ENCODE measurements around the gene PAGE1. TPM values are rescaled to one million over a fixed set of nuclear protein-coding genes. Genes with fewer than 3 reads are reported as not detected.
"Not testable (repeated sequence)": the region's sequence is repeated elsewhere in the genome, so short reads cannot be mapped to it uniquely, and the experiment has no call there.

Gene PAGE1, protein sequence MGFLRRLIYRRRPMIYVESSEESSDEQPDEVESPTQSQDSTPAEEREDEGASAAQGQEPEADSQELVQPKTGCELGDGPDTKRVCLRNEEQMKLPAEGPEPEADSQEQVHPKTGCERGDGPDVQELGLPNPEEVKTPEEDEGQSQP
- total RNA-seq (2014; rRNA removed; shearing (Covaris generic)): 1.1 and 1.6 TPM in 2 replicates

DNA sequence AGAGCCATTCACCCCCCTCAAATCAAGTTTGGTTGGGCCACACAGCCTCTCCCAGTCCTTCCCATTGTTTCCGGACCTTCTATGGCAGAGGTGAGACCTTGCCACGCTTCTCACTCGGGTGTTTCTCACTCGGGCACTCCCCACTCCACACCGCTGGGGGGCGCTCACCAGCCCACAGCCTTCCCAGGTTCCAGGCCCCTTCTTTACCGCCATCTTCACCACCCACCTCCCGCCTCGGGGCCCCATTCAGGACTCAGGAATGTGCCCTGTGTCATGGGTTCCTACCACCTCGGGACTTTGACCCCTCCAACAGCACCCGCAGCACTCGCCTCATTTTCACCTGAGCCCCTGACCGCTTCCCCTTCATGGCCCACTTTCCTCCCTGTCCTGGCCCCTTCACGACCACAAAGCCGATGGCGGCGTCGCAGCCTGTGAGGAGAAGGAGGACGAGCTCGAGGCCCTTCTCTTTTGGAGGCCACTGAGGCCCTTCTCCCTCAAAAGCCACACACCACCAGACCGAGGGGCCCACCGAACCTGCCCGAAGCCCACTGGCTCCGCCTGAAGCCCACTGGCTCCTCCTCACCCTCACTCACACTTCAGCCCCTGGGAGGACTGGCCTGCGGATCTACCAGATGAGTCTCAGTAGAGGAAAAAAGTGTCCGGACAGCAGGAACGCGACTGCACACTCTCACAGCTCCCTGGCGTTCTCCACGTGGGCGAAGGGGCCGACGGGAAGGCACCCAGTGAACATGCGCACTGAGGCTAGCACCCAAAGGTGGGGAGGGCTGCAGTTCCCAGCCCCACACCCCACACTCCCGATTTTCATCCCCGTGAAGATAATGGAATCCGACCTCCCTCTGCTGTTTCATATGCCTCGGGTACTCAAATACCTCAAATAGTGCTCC lies at the start of gene PAGE1:
TSS of gene PAGE1 (minus strand) at position 709 of the 905 bp plus-strand sequence. CDS start 1,214 bp downstream, outside the sequence.
- no peak for DNase-seq (ENCODE audit: low read depth)

DNA sequence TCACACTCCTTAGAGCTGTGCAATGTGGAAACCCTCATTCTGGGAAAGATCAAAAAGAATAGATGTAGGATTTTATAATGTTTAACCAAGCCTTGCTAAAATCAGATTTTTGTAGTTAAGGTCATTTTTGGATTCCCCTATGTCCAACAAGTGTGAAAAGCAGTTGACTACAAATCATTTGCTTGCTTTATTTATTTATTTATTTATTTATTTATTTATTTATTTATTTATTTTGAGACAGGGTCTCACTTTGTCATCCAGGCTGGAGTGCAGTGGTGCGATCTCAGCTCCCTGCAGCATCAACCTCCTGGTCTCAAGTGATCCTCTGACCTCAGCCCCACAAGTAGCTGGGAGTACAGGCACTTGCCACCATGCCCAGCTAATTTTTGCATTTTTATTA lies 45.7 kb upstream of the PAGE1 start:
- DNase-seq (ENCODE audit: low read depth): not testable (repeated sequence)

DNA sequence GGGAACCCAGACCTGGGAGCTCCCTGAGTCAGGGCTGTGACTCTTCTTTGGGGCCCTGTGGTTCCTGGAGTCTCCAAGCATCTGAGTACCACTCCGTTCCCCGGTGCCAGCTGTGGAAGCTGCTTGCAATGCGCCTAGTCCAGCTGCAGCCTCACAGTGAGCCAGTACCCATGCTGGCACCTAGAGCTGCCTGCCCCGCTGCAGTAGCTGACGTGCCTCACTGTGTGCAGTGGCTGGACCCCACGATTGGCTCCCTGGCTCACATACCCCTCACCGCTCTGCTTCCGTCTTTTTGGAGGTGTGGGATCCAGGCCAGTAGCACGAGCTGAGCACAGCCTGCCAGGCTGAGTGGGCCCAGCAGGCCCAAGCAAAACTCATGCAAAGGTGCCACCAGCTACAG lies 32.1 kb upstream of the PAGE1 start:
- no peak for DNase-seq (ENCODE audit: low read depth)

DNA sequence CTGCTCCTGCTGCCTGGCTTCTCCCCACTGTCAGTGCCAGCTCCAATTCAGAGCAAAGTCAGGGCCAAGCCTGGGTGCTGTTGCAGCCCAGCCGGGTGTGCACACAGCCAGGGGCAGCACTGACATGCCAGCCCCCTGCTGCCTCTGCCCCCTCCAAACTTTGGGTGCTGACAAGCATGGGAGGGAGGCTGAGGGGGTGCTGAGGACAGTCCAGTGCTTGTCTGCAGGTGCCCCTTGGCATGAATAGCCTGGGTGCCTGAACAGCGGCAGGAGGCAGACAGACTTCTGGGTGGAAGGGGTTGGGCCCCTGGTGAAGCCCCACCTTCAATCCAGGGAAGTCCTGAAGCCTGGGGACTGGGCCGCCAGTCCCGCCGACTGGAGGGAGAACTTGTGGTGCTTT lies 31.2 kb upstream of the PAGE1 start:
- no peak for DNase-seq (ENCODE audit: low read depth)

DNA sequence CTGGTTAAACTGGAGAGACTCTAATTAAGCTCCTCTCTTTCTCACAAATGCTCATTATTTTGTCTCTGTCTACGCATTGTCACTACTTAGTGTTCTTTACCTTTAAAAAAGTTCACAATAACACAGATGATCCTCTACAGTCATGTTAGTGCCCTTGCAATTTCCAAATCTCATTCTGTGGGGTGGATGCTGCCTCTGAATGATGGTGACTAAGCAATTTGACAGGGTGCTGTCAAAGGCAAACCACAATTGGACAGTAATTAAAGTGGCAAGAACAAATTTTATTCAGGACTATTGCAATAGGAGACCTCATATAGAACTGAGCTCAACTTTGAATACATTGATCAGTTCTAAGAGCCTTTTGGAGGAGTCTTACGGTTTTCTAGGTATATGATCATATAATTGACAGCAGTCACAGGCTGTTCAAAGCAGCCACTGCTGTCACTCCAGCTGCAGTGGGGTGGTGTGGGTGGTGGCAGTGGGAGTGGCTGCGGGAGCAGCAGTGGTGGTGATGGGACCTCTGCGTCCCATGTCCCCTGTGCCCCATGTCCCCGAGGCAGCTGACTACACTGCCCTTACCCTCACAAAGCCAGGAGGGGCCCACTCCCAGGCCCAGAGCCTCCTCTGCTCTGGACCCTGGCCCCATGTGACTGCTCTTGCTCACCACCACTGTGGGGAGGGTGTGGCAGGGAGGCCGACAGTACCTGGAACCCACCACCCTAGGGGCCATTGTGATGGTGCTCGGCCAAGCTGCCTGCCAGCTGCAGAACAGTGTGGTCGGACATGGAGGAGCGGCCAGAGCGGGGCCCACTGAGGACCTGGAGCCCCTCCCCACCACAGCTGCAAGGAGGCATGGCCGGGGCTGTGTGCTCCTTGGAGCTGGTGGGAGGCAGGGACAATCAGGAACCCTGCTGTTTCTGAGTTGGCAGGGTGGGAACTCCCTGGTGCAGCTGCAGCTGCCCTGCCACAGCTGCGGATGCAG lies 30.4 kb upstream of the PAGE1 start:
- DNase-seq (ENCODE audit: low read depth): no peak

DNA sequence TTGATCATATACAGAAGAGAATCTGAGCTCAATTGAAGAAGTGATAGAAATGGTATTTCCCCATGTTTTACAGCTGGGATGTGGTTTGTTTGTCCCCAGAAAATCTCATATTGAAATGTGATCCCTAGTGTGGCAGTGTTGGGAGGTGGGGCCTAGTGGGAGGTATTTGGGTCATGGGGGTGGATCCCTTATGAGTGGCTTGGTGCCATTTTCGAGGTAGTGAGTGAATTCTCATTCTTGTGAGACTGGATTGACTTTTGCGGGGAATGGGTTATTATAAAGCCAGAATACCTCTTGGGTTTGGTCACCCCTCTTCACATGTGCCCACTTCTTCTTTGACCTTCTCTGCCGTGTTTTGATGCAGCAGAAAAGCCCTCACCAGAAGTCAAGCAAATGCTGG lies 29.6 kb upstream of the PAGE1 start:
- no peak for DNase-seq (ENCODE audit: low read depth)

DNA sequence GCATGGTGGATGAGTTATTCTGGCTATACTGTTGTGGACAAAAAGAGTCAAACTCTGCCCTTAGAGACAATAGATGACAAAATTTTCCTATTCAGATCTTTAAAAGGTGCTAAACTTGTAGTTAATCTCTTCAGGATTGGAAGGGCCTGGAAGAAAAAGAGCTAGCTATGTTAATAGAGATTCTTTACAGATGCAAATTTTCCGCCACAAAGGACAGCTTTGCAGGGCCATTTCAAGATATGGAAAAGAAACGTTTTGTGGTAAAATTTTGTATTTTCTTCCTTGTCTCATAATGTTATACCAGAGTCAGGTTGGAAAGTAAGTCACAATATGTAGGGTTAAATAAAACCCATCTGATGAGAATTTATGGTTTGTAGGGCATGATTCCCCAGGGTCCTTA lies 24.3 kb upstream of the PAGE1 start:
- not testable (repeated sequence) for DNase-seq (ENCODE audit: low read depth)

DNA sequence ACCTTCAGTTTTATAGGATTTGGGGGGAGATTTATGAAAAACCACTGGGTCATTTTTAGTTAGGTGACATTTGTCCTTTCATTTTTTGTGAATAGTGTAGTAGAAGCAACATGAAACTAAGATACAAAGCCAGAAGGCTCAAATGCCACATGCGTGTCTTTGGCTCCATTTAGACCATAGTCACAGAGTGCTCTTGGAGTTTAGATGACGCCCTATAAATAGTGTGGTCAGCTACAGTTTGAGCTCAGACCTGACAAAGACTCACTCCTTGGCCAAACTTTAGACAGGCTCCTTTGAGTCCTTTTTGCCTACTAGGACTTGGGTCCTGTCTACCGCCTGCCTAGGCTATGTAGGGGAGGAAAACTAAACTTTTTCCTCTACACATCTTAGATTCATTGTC lies 16.8 kb upstream of the PAGE1 start:
- no peak for DNase-seq (ENCODE audit: low read depth)

DNA sequence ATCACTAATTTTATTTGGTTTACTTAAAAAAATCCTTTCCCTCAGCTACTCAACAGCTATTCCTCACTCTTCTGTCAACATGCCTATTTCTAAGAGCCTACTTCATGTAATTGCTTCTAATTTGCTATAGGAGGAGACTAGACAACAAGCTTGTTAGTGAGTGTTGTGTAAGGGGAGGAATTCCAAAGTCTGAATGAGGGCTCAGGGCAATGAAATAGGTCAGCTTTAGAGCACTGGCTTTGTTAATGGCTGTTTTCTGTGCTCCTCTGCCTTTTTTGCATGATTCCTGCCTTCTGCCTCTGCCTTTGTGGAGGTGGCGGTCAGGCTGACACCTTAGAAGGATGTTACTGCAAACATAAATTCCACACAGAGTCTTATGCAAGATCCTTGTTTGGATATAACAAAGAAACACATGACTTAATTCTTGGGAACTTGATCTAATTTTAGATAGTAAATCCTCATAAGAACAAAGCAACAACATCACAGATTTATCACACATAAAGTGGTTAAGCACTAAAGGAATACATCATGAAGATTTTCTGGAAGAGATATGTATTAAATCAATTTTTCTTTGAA lies 15.0 kb upstream of the PAGE1 start:
- DNase-seq (ENCODE audit: low read depth): no peak

DNA sequence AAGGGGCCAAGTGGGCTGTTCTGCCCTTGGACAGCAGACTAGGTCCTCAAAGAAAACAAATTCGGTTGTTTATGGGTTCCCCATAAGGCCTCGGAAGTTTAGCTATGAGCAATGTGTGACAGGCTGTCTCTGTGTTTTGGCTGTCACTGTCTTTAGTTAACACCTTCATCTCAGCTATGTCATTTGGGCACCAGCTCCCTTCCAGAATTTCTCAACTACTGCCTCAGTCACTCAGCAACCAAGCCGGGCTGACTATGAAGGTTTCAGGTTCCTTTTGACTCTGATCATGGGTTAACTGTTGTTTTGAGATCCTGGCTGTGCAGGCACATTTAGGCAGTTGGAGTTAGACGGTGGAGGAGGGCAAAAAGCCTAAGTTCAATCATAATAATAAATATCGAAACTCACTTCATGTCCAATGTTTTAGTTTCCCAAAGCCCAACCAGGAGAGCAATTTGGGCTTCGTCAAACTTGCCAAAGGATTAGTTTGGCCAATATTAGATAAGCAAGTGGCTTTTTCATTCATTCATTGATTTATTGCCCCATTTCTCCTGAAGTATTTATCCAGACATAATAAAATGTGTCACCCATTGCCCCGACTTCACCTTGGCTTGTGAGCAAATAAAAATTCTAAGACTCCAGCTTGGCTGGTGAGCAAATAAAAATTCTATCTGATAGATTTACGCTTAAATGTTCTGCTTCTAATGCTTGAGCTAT lies 9.1 kb upstream of the PAGE1 start:
- no peak for DNase-seq (ENCODE audit: low read depth)

DNA sequence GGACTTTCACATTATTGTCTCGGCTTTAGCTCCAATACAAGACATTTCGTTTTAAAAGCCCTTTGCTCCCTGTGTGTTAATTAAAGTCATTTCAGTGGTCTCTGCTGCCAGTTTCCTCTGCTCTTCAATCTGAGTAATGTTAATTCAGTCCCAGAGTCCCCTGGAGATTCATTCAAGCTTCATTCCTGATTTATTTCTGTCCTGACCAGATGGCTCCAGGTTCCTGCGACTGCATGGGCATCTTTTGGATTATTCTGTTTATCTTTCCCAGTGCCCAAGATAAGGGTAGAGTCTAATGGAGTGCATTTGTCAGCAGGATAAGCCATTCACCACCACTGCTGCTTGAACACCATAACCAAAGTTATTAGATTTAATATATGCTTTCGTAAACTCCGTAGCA lies 6.1 kb upstream of the PAGE1 start:
- DNase-seq (ENCODE audit: low read depth): no peak

DNA sequence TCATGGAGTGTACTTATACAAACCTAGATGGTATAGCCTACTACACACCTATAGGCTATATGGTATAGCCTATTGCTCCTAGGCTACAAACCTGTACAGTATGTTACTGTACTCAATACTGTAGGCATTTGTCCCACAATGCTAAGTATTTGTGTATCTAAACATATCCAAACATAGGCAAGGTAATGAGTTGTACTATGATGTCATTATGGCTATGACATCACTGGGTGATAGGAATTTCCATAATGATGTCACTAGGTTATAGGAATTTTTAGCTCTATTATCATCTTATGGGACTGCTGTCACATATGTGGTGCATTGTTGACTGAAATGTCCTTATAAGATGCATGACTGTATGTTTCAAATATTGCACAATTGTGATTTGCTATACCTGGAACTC lies 5.5 kb upstream of the PAGE1 start:
- DNase-seq (ENCODE audit: low read depth): no peak

DNA sequence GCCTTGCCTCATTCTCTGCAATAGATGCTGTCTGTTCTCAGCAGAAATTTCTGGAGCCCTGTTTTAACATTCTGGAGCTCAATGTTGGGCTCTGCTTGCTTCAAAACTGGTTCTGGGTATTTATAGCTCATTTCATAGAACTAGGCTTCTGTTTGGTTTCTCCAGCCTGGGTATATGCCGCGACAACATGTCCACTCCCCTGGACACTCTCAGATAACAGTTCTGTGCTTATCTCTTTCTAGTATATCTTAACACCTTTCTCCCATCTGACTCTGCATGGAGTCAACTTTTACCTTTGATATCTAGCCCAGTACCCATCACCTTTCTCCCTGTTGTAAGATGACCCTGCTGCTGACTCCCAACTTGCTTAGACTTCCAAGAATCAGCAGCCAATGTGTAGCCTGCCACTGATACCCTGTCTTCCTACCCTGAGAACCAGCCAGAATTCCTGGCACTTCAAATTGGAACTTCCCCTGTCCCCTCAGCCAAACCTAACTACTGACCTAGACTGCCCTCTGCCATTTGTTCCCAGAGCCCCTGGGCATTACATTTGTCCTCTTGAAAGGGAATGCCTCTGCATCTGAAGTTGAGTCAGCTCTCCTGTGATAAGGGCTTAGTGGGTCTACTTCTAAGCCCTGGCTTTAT lies 20.6 kb downstream of the PAGE1 start:
- no peak for DNase-seq (ENCODE audit: low read depth)

DNA sequence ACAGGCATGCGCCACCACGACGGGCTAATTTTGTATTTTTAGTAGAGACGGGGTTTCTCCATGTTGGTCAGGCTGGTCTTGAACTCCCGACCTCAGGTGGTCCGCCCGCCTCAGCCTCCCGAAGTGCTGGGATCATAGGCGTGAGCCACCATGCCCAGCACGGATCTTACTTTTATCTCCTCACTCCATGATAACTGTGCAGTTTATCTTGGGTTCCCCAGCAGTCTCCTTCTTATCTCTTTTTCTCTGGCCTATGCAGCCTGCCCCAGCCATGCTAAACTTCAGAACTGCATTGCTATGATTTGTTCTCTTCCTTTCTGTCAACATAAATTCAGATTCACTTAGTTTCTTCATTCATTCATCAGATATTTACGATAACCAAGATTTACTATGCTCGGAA lies 22.4 kb downstream of the PAGE1 start:
- no peak for DNase-seq (ENCODE audit: low read depth)

DNA sequence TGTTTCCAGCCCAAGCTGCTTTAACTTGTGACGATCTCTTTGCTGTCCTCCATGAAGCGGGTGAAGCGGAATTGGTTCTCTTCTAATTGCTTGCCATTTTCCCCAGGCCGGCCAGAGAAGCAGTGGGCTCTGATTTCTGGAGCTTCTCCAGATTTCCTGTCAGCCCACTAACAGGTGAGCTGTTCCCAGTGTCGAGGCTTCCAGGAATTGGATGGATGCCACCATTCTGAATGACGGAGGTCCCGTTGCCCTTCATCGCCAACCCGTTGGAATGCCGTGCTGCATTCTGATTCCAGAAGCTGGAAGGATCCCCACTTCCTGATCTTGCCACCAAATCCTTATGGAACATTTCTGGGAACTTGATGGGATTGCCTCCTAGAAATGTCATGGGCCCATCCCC lies 31.0 kb downstream of the PAGE1 start:
- DNase-seq (ENCODE audit: low read depth): no peak

DNA sequence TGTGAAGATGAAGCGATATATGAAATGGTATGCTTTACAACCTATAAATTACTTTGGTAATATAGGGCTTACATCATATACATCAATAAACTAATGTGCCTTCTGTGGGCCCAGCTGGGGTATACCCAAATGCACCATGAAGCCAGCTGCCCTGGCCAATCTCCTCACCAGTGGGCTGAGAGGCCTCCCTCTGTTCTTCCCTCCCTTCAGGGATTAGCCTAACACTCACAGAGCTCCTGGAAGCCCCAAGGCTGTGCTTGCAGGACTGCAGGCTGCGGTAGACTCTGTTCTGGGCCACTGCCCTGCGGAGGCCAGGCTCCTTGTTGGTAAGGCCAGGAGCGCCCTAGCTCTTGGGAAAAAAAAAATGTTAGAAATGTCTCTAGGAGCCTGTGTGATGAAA lies 33.9 kb downstream of the PAGE1 start:
- no peak for DNase-seq (ENCODE audit: low read depth)

DNA sequence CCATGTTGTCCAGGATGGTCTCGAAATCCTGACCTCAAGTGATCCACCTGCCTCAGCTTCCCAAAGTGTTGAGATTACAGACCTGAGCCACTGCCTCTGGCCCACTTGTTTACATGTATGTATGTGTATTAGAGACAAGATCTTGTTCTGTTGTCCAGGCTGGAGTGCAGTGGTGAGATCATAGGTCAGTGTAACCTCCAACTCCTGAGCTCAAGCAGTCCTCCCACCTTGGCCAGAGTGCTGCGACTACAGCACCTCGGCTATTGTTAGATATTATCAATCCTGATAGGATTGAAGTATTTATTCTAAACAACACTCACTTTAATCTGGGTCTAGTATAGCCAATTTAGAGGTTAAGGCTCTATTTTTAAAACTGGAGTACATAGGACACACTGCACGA lies 36.0 kb downstream of the PAGE1 start:
- no peak for DNase-seq (ENCODE audit: low read depth)

DNA sequence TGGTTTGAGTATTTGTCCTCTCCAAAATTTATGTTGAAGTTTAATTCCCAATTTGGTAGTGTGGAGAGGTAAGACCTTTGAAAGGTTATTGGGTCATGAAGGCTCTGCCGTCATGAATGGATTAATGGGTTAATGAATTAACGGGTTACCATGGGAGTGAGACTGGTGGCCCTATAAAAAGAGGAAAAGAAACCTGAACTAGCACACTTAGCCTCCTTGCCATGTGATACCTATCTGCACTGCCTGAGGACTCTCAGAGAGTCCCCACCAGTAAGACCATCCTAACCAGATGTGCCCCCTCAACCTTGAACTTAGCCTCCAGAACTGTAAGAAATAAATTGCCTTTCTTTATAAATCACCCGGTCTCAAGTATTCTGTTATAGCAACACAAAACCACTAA lies 39.3 kb downstream of the PAGE1 start:
- no peak for DNase-seq (ENCODE audit: low read depth)

DNA sequence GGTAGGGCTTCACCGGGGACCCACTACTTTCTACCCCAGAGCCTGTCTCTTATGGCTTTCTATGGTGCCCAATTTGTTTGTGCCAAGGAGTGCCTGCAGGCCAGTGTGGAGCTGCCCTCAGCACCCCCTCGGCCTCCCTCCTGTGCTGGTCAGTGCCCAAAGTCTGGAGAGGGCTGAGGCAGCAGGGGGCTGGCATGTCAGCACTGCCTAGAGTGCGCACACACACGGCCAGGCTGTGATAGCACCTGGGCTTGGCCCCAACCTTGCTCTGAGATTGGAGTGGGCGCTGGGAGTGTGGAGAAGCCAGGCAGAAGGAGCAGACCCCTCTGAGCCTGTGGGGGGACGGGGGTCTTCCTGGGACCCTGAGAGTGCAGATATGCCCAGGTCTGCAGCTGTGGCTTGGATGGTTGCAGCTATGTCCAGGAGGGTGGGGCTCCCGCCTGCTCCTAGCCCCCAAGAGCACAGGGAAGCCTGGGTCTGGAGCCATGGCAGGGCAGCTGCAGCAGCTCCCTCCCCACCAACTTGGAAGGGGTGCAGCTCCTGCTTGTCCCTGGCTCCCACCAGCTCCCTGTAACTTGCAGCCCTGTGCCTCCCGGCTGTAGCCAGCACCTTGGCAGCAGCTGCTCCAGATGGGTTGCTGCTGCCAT lies 50.7 kb downstream of the PAGE1 start:
- no peak for DNase-seq (ENCODE audit: low read depth)

All from M059J (cell line).